HUES48 (cell line): ENCODE results near the gene NFYB.

Experiments
- H3K27ac ChIP-seq: one replicate; pipeline ENCODE4 v1.7.0; 2013; ENCODE audit warnings: low read depth, low read length, inconsistent platforms
- H3K27me3 ChIP-seq: 2 replicates; pipeline ENCODE4 v1.6.1; 2013; ENCODE audit warnings: mild to moderate bottlenecking, low read length; ENCODE audit not compliant: control insufficient read depth, insufficient read depth
- H3K36me3 ChIP-seq: 2 replicates; pipeline ENCODE4 v1.6.1; 2013; ENCODE audit warnings: low read length; ENCODE audit not compliant: control insufficient read depth, insufficient read depth
- H3K4me1 ChIP-seq: 2 replicates; pipeline ENCODE4 v1.6.1; 2013; ENCODE audit warnings: mild to moderate bottlenecking, low read length; ENCODE audit not compliant: control insufficient read depth, insufficient read depth
- H3K4me3 ChIP-seq: 2 replicates; pipeline ENCODE4 v1.5.1; 2013; ENCODE audit warnings: mild to moderate bottlenecking, low read depth, low read length
- H3K9ac ChIP-seq: 2 replicates; pipeline ENCODE4 v1.6.1; 2013; ENCODE audit warnings: mild to moderate bottlenecking, low read depth, low read length, moderate library complexity
- H3K9me3 ChIP-seq: 2 replicates; pipeline ENCODE4 v1.6.1; 2013; ENCODE audit warnings: low read length; ENCODE audit not compliant: control insufficient read depth, insufficient read depth

NFYB gene

DNA sequence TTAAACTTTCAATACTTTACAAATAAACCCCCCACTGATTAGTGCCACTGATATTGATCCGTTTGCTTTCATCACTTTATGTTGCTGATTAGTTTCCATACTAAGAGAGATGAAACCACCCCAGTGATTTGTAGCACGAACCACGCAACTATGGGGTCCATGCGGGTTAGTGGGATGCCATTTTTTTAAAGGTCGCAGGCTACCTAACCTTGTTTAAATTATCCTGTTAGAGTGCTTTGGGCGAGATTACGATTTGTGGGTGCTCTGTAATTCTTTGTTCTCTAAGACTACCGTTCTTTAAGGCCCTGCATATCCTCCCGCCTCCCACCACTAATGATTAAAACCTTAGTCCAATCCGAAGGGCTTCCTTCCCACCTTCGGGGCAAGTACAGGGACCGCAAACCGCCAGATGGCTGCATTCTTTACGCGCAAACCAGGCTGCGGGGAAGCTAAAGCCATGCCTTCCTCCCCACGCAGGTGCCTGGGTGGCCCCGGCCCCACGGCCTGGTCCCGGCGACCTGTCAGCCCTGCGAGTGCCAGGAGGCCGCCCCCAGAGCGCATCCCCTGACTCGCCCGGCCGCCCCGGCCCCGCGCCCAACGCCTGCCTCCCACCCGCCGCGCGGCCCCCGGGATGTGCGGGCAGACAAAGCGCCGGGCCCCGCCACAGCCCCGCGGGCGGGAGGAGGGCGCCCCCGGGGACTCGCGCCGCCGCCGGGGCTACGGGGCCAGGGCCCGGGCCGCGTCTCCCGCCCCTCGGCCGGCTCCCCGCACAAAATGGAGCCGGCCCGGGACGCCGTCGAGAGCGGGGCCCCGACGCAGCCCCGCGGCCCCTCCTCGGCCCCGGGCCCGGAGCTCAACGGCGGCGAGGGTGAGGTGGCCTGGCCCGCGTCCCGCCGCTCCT is 759 bp downstream of the NFYB start:
- peaks cover 17% of the 10 kb centered on the region for H3K4me1 ChIP-seq
- H3K9ac ChIP-seq = peak overlapping the region; percentile 81
- H3K27ac ChIP-seq = peak overlapping the region; percentile 91
- peaks cover 32% of the 10 kb centered on the region for H3K36me3 ChIP-seq
- no peaks in the 10 kb centered on the region; the same call in 1 of the 2 replicates for H3K27me3 ChIP-seq
- no peaks in the 10 kb centered on the region for H3K9me3 ChIP-seq
- peak overlapping the region; percentile 83 for H3K4me3 ChIP-seq

DNA sequence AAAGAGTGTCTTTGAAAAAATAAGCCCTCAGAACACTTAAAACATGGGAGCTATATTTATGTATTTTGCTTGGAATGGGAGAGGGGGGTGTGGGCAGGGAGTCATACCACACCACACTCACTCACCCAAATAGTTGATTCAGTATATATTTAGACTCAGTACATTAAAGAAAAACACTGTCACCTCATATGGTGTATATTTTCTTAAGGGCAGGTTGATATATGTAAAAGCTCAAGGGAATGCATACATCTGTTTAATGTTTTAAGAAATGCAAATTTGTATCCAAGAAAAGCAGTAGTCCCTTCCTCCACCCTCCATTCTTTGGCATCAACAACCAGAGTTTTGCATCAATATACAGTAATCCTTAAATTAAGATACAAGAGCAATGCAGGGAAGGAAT is 1.4 kb downstream of the NFYB start:
- no peaks in the 10 kb centered on the region for H3K9me3 ChIP-seq
- no peaks in the 10 kb centered on the region; the same call in 1 of the 2 replicates for H3K27me3 ChIP-seq
- peaks cover 38% of the 10 kb centered on the region for H3K36me3 ChIP-seq
- peak overlapping the region; percentile 91 for H3K27ac ChIP-seq
- H3K4me1 ChIP-seq = peaks cover 17% of the 10 kb centered on the region
- H3K4me3 ChIP-seq = peak overlapping the region; percentile 83
- H3K9ac ChIP-seq = peak overlapping the region; percentile 81

DNA sequence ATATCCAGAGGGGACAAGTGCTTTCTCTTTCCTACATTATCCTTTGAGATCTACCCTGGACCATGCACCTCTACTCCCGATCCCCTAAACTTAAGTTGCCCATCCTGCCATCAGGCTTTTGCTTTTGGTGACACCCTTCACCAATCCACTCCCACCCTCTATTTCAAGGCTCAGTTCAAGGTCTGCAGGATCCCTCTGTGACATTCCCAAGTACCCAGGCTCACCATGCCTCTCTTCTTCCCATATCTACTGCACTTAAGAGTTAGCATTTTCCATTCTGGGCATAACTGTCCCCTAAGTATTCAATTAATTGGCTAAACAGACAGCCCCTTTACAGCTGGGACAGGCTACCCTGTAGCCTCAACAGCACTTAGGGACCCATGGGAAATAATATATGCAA is 3.1 kb downstream of the NFYB start:
- Histone ChIP-seq H3K27me3 (no peaks in the 10 kb centered on the region), H3K4me1 (peaks cover 27% of the 10 kb centered on the region), H3K9me3 (no peaks in the 10 kb centered on the region), H3K4me3 (no peak overlapping the region), H3K27ac (no peak overlapping the region), H3K9ac (no peak overlapping the region), H3K36me3 (peaks cover 54% of the 10 kb centered on the region)

DNA sequence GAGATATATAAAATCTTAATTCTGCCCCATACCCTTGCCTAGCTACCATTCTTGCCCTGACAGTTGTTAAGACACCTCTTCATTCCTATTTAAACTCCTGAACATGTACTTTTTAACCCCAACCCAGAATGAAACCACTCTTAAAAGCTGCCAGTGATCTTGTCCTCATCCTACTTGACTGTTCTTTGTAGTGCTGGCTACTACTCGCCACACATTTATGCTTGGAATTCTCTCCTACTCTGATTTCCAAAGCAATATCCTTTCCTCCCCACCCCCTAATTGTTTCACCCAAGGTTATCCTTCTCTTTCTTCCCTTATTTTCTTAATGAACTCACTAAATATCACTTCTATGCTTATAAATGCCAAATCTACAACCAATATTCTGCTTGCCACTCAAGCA is 4.1 kb downstream of the NFYB start:
- Histone ChIP-seq H3K9ac (no peak overlapping the region), H3K27ac (no peak overlapping the region), H3K4me3 (no peak overlapping the region), H3K4me1 (peaks cover 25% of the 10 kb centered on the region), H3K36me3 (peaks cover 64% of the 10 kb centered on the region), H3K9me3 (no peaks in the 10 kb centered on the region), H3K27me3 (no peaks in the 10 kb centered on the region)

DNA sequence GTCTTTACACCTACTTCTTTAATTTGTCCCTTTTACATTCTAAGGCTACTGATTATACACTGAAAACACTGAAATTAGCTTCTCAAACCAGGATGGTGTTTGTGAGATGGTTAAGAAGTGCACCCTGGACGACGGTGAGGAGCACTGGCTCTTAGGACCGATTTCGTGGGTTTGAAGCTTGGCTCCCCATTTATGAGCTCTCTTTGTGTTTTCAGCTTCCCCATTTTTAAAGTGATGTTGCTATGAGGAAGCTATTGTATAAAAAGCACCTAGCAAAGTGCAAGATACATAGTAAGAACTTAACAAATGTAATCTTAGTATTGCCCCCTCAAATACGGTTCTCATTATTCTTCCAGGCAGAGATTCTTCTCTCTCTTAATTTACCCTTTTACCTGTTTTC is 4.7 kb downstream of the NFYB start:
- Histone ChIP-seq H3K27ac (no peak overlapping the region), H3K36me3 (peaks cover 69% of the 10 kb centered on the region), H3K4me1 (peaks cover 20% of the 10 kb centered on the region; the same call in 1 of the 2 replicates), H3K9ac (no peak overlapping the region), H3K9me3 (no peaks in the 10 kb centered on the region), H3K27me3 (no peaks in the 10 kb centered on the region), H3K4me3 (no peak overlapping the region)

DNA sequence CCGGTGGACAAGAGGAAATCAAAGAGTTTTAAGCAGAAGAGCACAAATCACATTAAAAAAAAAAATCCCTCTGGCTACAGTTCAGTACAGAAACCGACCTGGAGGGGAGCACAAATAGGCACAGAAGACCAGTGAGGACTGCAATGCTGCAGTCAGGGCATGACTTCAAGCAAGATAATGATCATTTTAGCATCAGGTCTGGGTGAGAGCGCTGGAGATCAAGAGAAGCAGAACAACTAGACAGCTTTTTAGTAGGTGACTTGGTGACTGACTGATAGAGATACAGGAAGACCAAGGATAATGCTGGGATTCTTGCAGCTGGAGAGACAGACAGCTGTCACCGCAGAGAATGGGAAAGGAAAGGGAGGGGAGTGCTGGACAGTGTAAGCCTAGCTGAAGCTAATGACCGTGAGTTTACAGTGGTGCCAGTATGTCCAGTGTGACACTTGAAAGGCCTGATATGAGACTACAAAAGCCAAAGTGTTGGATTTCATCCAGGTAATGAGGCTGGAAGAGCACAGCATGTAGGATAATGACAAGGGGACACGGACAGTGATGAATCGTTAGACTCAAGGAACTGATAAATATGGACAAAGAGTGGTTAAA is 5.6 kb downstream of the NFYB start:
- Histone ChIP-seq H3K4me3 (no peak overlapping the region), H3K27ac (no peak overlapping the region), H3K36me3 (peaks cover 78% of the 10 kb centered on the region)

DNA sequence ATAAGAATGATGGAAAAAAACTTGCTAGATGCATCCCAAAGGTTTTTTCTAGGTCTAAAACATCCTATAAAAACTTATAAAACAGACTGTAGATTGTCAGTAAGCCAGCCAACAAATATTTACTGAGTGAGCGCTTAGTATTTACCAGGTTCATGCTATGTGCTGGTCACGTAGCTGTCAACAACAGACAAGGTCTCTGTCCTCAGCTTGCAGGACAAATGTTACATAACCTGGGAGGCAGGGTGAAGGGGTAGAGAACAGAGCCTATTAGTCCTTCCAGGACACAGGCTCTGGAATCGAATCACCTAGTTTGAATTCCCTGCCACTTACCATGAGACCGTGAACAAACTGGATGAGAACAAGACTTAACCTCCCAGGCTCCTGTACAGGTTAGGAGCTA is 6.4 kb downstream of the NFYB start:
- Histone ChIP-seq H3K9ac (no peak overlapping the region), H3K9me3 (no peaks in the 10 kb centered on the region), H3K27ac (no peak overlapping the region), H3K27me3 (no peaks in the 10 kb centered on the region), H3K4me3 (no peak overlapping the region), H3K36me3 (peaks cover 86% of the 10 kb centered on the region), H3K4me1 (peaks cover 20% of the 10 kb centered on the region; the same call in 1 of the 2 replicates)

More for the DNA sequence above, 5.6 kb downstream of the NFYB start:
- peaks cover 20% of the 10 kb centered on the region; the same call in 1 of the 2 replicates for H3K4me1 ChIP-seq
- no peak overlapping the region for H3K9ac ChIP-seq
- H3K27me3 ChIP-seq = no peaks in the 10 kb centered on the region
- H3K9me3 ChIP-seq = no peaks in the 10 kb centered on the region

DNA sequence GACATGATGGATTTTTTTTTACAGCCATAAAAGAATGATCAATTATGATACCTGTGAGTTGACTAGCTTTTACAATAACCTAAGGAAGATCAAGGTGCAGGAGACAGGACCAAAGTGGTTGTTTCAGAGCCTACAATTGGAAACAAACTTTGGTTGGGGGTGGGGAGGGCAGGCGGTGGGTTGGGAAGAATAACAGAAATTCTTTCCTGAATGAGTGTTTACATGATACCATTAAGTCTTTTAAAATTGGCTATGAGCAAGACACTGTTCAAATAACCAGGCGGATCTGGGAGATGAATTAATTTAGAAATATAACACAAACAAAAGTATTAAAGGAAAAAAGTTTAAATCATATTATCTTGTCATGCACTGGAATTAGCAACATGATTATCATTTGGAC is 7.2 kb downstream of the NFYB start:
- no peak overlapping the region for H3K4me3 ChIP-seq
- no peaks in the 10 kb centered on the region for H3K27me3 ChIP-seq
- no peak overlapping the region for H3K27ac ChIP-seq
- H3K9ac ChIP-seq = no peak overlapping the region
- H3K9me3 ChIP-seq = no peaks in the 10 kb centered on the region
- H3K36me3 ChIP-seq = peaks cover 95% of the 10 kb centered on the region
- H3K4me1 ChIP-seq = peaks cover 16% of the 10 kb centered on the region; the same call in 1 of the 2 replicates

DNA sequence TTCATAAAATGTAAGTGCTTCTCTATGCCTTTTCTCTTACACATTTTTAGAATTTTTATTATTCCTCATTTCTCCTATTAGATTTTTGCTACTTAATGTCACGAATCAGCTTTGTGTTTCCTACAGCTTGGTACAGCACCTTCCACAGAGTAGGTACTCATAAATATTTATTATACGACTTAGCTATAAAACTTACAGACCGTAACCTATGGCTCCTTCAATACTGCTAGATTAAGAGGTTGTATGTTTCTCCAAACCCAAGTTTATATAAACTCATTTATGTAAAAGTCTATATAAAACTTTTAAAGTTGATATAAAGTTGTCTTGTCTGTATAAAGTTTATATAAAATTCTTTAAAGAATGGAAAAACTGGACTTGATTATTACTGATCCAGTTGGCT is 11.5 kb downstream of the NFYB start:
- no peaks in the 10 kb centered on the region for H3K9me3 ChIP-seq
- no peak overlapping the region for H3K4me3 ChIP-seq
- H3K36me3 ChIP-seq = peaks cover 95% of the 10 kb centered on the region
- H3K27ac ChIP-seq = no peak overlapping the region
- no peak overlapping the region for H3K9ac ChIP-seq
- H3K4me1 ChIP-seq = peaks cover 24% of the 10 kb centered on the region
- no peaks in the 10 kb centered on the region for H3K27me3 ChIP-seq

DNA sequence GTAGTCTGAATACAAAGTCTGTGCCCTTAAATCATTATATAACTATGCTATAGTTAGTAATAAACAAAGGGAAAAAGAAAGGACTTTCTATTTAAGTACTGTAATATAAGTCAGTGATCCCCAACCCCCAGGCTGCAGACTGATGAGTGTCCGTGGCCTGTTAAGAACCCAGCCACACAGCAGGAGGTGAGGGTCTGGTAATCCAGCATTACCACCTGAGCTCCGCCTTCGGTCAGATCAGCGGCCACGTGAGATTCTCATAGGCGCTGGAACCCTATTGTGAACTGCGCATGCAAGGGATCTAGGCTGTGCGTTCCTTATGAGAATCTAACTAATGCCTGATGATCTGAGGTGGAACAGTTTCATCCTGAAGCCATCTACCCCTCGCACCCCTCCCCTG is 15.7 kb downstream of the NFYB start:
- Histone ChIP-seq H3K9me3 (no peaks in the 10 kb centered on the region), H3K4me1 (peaks cover 25% of the 10 kb centered on the region), H3K36me3 (peaks cover 95% of the 10 kb centered on the region), H3K27me3 (no peaks in the 10 kb centered on the region), H3K9ac (no peak overlapping the region), H3K4me3 (no peak overlapping the region), H3K27ac (peak overlapping the region; percentile 15)

DNA sequence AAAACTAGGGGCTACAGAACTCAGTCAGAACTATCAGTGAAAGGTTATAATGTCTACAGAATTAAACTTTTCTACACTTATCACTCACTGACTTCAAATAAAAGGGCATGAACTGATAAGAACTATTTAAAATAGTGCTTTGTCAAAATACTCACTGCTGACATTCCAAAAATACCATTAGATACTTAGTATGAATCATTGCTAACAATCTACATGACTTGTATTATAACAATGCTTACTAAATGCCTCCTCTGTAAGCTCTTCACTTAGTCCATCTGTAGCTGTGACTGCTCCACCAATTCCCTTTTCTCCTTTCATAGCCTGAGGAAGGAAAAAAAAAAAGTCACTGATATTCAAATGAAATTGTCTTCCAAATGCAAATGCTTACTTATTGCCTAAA is 17.0 kb downstream of the NFYB start:
- Histone ChIP-seq H3K9ac (no peak overlapping the region), H3K9me3 (no peaks in the 10 kb centered on the region), H3K4me3 (no peak overlapping the region), H3K27me3 (no peaks in the 10 kb centered on the region), H3K36me3 (peaks cover 94% of the 10 kb centered on the region), H3K4me1 (peaks cover 25% of the 10 kb centered on the region), H3K27ac (peak overlapping the region; percentile 81)
